ENCODE measurements around the gene FRS2. TPM values are rescaled to one million over a fixed set of nuclear protein-coding genes. Genes with fewer than 3 reads are reported as not detected.

FRS2 gene
- total RNA-seq, 1 donor from 2014 or later, result 37.7 TPM

DNA sequence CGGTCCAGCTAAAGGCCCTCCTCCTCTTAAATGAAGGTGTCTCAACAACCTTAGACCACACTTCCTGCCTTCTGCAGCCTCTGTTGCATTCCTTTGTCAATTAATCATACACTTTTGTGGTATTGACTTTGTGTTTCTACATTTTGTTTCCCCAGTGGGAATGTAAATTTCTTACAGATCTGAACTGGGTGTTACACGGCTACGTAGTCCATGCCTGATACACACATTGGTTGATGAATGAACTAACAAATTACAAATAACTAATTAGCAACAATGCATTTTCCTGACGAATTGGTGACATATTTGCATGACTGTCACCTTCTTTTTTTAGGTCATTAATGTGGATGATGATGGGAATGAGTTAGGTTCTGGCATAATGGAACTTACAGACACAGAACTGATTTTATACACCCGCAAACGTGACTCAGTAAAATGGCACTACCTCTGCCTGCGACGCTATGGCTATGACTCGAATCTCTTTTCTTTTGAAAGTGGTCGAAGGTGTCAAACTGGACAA lies 99.9 kb downstream of the FRS2 start:
- intact Hi-C loops (cut with DNase I), result loop anchor here (2.0 kb wide), 1 partner anchor 99 kb away; the partner anchor contains the start of gene FRS2
- Histone ChIP-seq H3K36me3 (peaks cover 20 to 38% of the 10 kb centered on the region in 2 donors), H3K9me3 (no peaks in the 10 kb centered on the region), H3K4me1 (no peaks in the 10 kb centered on the region), H3K27me3 (no peaks in the 10 kb centered on the region), H3K4me3 (no peak overlapping the region), H3K27ac (no peak overlapping the region)
- TF ChIP-seq CTCF (IDR thresholded peaks at IDR 0.05), result no peak
- DNase-seq (ENCODE audit: low spot score in 2 of 2), result no peak

GRCh38 chr12:69570545-69571399 lies 100.6 kb downstream of the FRS2 start:
- intact Hi-C loops (cut with DNase I), result loop anchor here (1.0 to 2.0 kb wide), 3 partner anchors 100 to 182 kb away; partner anchors contain the start of gene FRS2
- peak in 1 of 2 donors; percentile 73 for DNase-seq (ENCODE audit: low spot score in 2 of 2)
- H3K27me3 ChIP-seq, result no peaks in the 10 kb centered on the region
- H3K4me3 ChIP-seq, result no peak overlapping the region
- peaks cover 20 to 41% of the 10 kb centered on the region in 2 donors for H3K36me3 ChIP-seq
- no peak overlapping the region for H3K27ac ChIP-seq
- peak; percentile 59 to 79 (median 76) for TF ChIP-seq CTCF (IDR thresholded peaks at IDR 0.05)
- H3K4me1 ChIP-seq, result no peaks in the 10 kb centered on the region
- H3K9me3 ChIP-seq, result no peaks in the 10 kb centered on the region

DNA sequence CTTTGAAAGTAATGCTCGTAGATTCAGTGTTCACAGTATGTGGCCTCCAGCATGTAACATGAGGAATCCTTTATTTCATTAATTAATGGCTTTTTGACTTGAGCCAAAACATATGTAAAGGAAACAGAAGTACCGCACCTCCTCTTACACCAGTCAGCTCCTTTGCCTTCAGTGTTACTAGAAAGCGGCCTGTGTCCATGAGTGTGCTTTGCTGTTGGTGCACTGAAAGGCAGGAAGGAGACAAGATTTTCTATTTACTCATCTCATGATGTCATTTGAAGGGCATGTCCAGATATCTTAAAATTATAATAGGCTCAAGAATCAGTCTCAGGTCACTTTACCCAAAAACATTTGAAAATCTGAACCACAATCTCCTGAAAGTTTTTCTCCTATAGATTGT lies 105.2 kb downstream of the FRS2 start:
- no peaks in the 10 kb centered on the region for H3K4me1 ChIP-seq
- H3K4me3 ChIP-seq, result no peak overlapping the region
- H3K27ac ChIP-seq, result no peak overlapping the region
- intact Hi-C loops (cut with DNase I), result no loop called here
- H3K9me3 ChIP-seq, result no peaks in the 10 kb centered on the region
- no peak for DNase-seq (ENCODE audit: low spot score in 2 of 2)
- H3K36me3 ChIP-seq, result peaks cover 23 to 36% of the 10 kb centered on the region in 2 donors
- TF ChIP-seq CTCF (IDR thresholded peaks at IDR 0.05), result no peak
- H3K27me3 ChIP-seq, result no peaks in the 10 kb centered on the region

- no peak for DNase-seq (ENCODE audit: low spot score in 2 of 2)
- no peak for TF ChIP-seq CTCF (IDR thresholded peaks at IDR 0.05)
- Histone ChIP-seq H3K27me3 (no peaks in the 10 kb centered on the region), H3K4me1 (no peaks in the 10 kb centered on the region), H3K36me3 (peaks cover 15 to 18% of the 10 kb centered on the region in 2 donors), H3K9me3 (no peaks in the 10 kb centered on the region), H3K27ac (no peak overlapping the region), H3K4me3 (no peak overlapping the region)
- intact Hi-C loops (cut with DNase I), result no loop called here
Observed at GRCh38 chr12:69578283-69578682, 108.1 kb downstream of the FRS2 start.

GRCh38 chr12:69579029-69579428 lies 108.8 kb downstream of the FRS2 start:
- Histone ChIP-seq H3K4me3 (no peak overlapping the region), H3K27me3 (no peaks in the 10 kb centered on the region), H3K9me3 (no peaks in the 10 kb centered on the region), H3K4me1 (no peaks in the 10 kb centered on the region), H3K27ac (no peak overlapping the region), H3K36me3 (peaks cover 13 to 15% of the 10 kb centered on the region in 2 donors)
- intact Hi-C loops (cut with DNase I), result no loop called here
- DNase-seq (ENCODE audit: low spot score in 2 of 2), result no peak
- TF ChIP-seq CTCF (IDR thresholded peaks at IDR 0.05), result no peak

All from ascending aorta (tissue), 2 donors.